Ishikawa (cell line): Measurements from ENCODE around the gene MTAP.

ENCODE experiments used
- REST ChIP-seq: IDR thresholded peaks from 2 replicates; pipeline ENCODE4 v1.6.1; 2012; ENCODE audit warnings: low read depth, mild to moderate bottlenecking
- ZBTB7A ChIP-seq: IDR thresholded peaks from 2 replicates; pipeline ENCODE4 v1.6.1; 2012; ENCODE audit warnings: low read depth

GRCh38 chr9:21866302-21866701, 63.9 kb downstream of the MTAP start:
- TF ChIP-seq ZBTB7A = no peak
- TF ChIP-seq REST = no peak
